Measurements from ENCODE around the gene SLC24A4.

SLC24A4 gene

GRCh38 chr14:92449404-92450181, 126.6 kb downstream of the SLC24A4 start:
- Histone ChIP-seq H3K9me3 (ENCODE audit: insufficient read depth, low read depth, low read length) (no peaks in the 10 kb centered on the region), H2AFZ (ENCODE audit: low read length) (no peak overlapping the region), H3K27me3 (ENCODE audit: insufficient read depth, low read length, poor library complexity, severe bottlenecking) (no peaks in the 10 kb centered on the region), H3K4me3 (ENCODE audit: low read length, poor library complexity, severe bottlenecking) (no peak overlapping the region), H3K4me2 (ENCODE audit: low read depth, low read length, poor library complexity, severe bottlenecking) (no peak overlapping the region), H3K9ac (ENCODE audit: low read depth, low read length, poor library complexity, severe bottlenecking) (no peak overlapping the region), H3K36me3 (ENCODE audit: insufficient read depth, low read length) (no peaks in the 10 kb centered on the region), H4K20me1 (ENCODE audit: insufficient read depth, low read length, poor library complexity, severe bottlenecking) (no peaks in the 10 kb centered on the region), H3K9me2 (replicated peaks; ENCODE audit: low read depth, low read length) (no peaks in the 10 kb centered on the region), H3K79me2 (ENCODE audit: insufficient read depth, low read length) (no peaks in the 10 kb centered on the region), H3K4me1 (ENCODE audit: insufficient read depth, low read length, poor library complexity, severe bottlenecking) (no peaks in the 10 kb centered on the region), H3F3A (ENCODE audit: low read depth) (no peaks in the 10 kb centered on the region)
- TF ChIP-seq, protein P1, sequence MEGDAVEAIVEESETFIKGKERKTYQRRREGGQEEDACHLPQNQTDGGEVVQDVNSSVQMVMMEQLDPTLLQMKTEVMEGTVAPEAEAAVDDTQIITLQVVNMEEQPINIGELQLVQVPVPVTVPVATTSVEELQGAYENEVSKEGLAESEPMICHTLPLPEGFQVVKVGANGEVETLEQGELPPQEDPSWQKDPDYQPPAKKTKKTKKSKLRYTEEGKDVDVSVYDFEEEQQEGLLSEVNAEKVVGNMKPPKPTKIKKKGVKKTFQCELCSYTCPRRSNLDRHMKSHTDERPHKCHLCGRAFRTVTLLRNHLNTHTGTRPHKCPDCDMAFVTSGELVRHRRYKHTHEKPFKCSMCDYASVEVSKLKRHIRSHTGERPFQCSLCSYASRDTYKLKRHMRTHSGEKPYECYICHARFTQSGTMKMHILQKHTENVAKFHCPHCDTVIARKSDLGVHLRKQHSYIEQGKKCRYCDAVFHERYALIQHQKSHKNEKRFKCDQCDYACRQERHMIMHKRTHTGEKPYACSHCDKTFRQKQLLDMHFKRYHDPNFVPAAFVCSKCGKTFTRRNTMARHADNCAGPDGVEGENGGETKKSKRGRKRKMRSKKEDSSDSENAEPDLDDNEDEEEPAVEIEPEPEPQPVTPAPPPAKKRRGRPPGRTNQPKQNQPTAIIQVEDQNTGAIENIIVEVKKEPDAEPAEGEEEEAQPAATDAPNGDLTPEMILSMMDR (conservative IDR thresholded peaks at IDR 0.05; ENCODE audit: low read length), result no peak
- no peak for TF ChIP-seq EZH2phosphoT487 (IDR thresholded peaks at IDR 0.05; ENCODE audit: borderline replicate concordance)

DNA sequence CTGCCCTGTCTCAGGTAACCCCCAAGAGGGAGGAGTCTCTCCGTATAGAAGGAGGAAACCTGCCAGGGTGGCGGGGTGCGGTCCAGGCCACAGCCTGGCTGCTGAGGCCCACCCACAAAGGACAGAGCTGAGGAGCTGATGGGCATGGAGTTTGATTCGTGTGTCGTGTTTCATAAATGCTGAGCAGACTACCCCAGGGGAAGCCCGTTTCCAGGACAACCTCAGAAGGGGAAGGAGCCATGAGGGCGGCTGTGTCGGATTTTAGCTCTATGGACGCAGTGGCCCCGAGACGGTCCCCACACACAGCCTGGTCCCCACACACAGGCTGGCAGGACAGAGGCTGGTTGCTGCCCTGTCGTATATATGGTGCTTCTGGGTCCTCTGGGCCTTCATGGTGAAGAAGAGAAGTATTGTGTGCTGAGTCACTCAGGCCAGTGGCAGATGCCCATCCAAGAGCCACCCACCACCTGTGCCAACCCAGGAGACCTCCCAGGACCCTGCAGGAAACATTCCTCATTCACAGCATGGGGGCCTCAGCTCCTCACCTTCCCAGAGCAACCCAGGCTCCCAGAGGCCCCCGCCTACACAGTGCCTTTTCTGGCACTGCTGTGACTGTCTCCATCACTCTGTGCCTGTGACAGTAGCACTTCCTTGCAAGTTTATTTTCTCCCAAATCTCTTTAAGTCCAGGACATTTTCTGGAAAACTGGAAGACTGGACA, 127.5 kb downstream of the SLC24A4 start:
- no peaks in the 10 kb centered on the region for H3K4me1 ChIP-seq (ENCODE audit: insufficient read depth, low read length, poor library complexity, severe bottlenecking)
- TF ChIP-seq EZH2phosphoT487 (IDR thresholded peaks at IDR 0.05; ENCODE audit: borderline replicate concordance), result no peak
- TF ChIP-seq, protein P1 (conservative IDR thresholded peaks at IDR 0.05; ENCODE audit: low read length), result no peak
- no peaks in the 10 kb centered on the region for H3K79me2 ChIP-seq (ENCODE audit: insufficient read depth, low read length)
- H2AFZ ChIP-seq (ENCODE audit: low read length), result no peak overlapping the region
- H4K20me1 ChIP-seq (ENCODE audit: insufficient read depth, low read length, poor library complexity, severe bottlenecking), result no peaks in the 10 kb centered on the region
- no peaks in the 10 kb centered on the region for H3K36me3 ChIP-seq (ENCODE audit: insufficient read depth, low read length)
- H3K27me3 ChIP-seq (ENCODE audit: insufficient read depth, low read length, poor library complexity, severe bottlenecking), result no peaks in the 10 kb centered on the region
- H3K9me3 ChIP-seq (ENCODE audit: insufficient read depth, low read depth, low read length), result no peaks in the 10 kb centered on the region
- no peaks in the 10 kb centered on the region for H3F3A ChIP-seq (ENCODE audit: low read depth)
- H3K9ac ChIP-seq (ENCODE audit: low read depth, low read length, poor library complexity, severe bottlenecking), result no peak overlapping the region
- H3K9me2 ChIP-seq (replicated peaks; ENCODE audit: low read depth, low read length), result no peaks in the 10 kb centered on the region
- no peak overlapping the region for H3K4me3 ChIP-seq (ENCODE audit: low read length, poor library complexity, severe bottlenecking)
- H3K4me2 ChIP-seq (ENCODE audit: low read depth, low read length, poor library complexity, severe bottlenecking), result no peak overlapping the region

DNA sequence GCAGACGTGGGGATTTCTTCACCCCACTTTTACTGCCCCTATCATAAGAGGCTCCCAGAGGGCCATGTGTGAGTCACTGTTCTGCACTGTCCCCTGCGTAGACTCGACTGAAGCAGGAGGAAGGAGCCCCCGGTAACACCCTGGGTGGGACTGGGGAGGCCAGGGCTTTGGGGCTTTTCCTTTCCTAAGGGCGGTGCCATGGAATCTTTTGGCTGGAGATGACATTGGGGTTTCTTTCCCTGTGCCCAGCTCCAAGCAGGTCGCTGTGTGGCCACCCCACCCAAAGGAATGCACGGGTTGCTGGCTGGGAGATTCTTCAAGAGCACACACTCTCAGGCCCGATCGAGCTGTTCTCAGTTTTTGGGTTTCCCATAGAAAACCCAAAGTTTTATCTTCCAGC, 128.3 kb downstream of the SLC24A4 start:
- no peak for TF ChIP-seq EZH2phosphoT487 (IDR thresholded peaks at IDR 0.05; ENCODE audit: borderline replicate concordance)
- TF ChIP-seq, protein P1 (conservative IDR thresholded peaks at IDR 0.05; ENCODE audit: low read length), result no peak
- Histone ChIP-seq H2AFZ (ENCODE audit: low read length) (no peak overlapping the region), H3K9ac (ENCODE audit: low read depth, low read length, poor library complexity, severe bottlenecking) (no peak overlapping the region), H4K20me1 (ENCODE audit: insufficient read depth, low read length, poor library complexity, severe bottlenecking) (no peaks in the 10 kb centered on the region), H3K27me3 (ENCODE audit: insufficient read depth, low read length, poor library complexity, severe bottlenecking) (no peaks in the 10 kb centered on the region), H3K9me2 (replicated peaks; ENCODE audit: low read depth, low read length) (no peaks in the 10 kb centered on the region), H3K9me3 (ENCODE audit: insufficient read depth, low read depth, low read length) (no peaks in the 10 kb centered on the region), H3F3A (ENCODE audit: low read depth) (no peaks in the 10 kb centered on the region), H3K4me1 (ENCODE audit: insufficient read depth, low read length, poor library complexity, severe bottlenecking) (no peaks in the 10 kb centered on the region), H3K36me3 (ENCODE audit: insufficient read depth, low read length) (no peaks in the 10 kb centered on the region), H3K4me3 (ENCODE audit: low read length, poor library complexity, severe bottlenecking) (no peak overlapping the region), H3K79me2 (ENCODE audit: insufficient read depth, low read length) (no peaks in the 10 kb centered on the region), H3K4me2 (ENCODE audit: low read depth, low read length, poor library complexity, severe bottlenecking) (no peak overlapping the region)
